GM18526 (cell line): ENCODE data around the gene BST2.

Source experiments
- POLR2A ChIP-seq: IDR thresholded peaks from 3 replicates; pipeline ENCODE4 v1.6.1; 2011; ENCODE audit not compliant: insufficient read length; ENCODE audit errors: extremely low read depth

Gene BST2

GRCh38 chr19:17405250-17406045 is at the start of gene BST2:
Gene BST2 (minus strand): TSS chr19:17405630. CDS start chr19:17405575, 55 bp downstream.
- TF ChIP-seq POLR2A = peak; percentile 78

GRCh38 chr19:17454576-17455071 is 49.2 kb upstream of the BST2 start:
- no peak for TF ChIP-seq POLR2A

- TF ChIP-seq POLR2A = no peak
These were observed 46.4 kb upstream of the BST2 start for GRCh38 chr19:17451820-17452219.

GRCh38 chr19:17450264-17451075 is 45.0 kb upstream of the BST2 start:
- TF ChIP-seq POLR2A = no peak

GRCh38 chr19:17448131-17448967 is 42.9 kb upstream of the BST2 start, which contains the start of gene TMEM221:
Gene TMEM221 (minus strand): TSS chr19:17448668. CDS start chr19:17448462, 206 bp downstream.
- no peak for TF ChIP-seq POLR2A

- no peak for TF ChIP-seq POLR2A
These were observed 42.3 kb upstream of the BST2 start for GRCh38 chr19:17447704-17448130.

- no peak for TF ChIP-seq POLR2A
These were observed 40.2 kb upstream of the BST2 start for GRCh38 chr19:17445526-17446165.

GRCh38 chr19:17441241-17442021 is 36.0 kb upstream of the BST2 start:
- no peak for TF ChIP-seq POLR2A

GRCh38 chr19:17436874-17437267 is 31.4 kb upstream of the BST2 start:
- TF ChIP-seq POLR2A = no peak

GRCh38 chr19:17436094-17436873 is 30.9 kb upstream of the BST2 start:
- no peak for TF ChIP-seq POLR2A

GRCh38 chr19:17435218-17435617 is 29.8 kb upstream of the BST2 start:
- TF ChIP-seq POLR2A = no peak

GRCh38 chr19:17431417-17431816 is 26.0 kb upstream of the BST2 start:
- no peak for TF ChIP-seq POLR2A

GRCh38 chr19:17429641-17430113 is 24.2 kb upstream of the BST2 start:
- no peak for TF ChIP-seq POLR2A
